ENCODE results near the gene TOR1AIP1.
"Not testable (repeated sequence)": the region's sequence is repeated elsewhere in the genome, so short reads cannot be mapped to it uniquely, and the experiment has no call there.

The TOR1AIP1 gene

GRCh38 chr1:179882253-179883039, at the start of gene TOR1AIP1:
Gene TOR1AIP1, plus strand, starts transcription at chr1:179882285. Its CDS starts 218 bp downstream, at chr1:179882503.
- DNase-seq (ENCODE audit: low read depth) = peak; percentile 95

- not testable (repeated sequence) for DNase-seq (ENCODE audit: low read depth)
Measured at GRCh38 chr1:179836686-179837445, 45.2 kb upstream of the TOR1AIP1 start.

GRCh38 chr1:179840107-179840506, 42.0 kb upstream of the TOR1AIP1 start:
- DNase-seq (ENCODE audit: low read depth) = no peak

GRCh38 chr1:179848233-179848632, 33.9 kb upstream of the TOR1AIP1 start:
- no peak for DNase-seq (ENCODE audit: low read depth)

GRCh38 chr1:179853102-179853501, 29.0 kb upstream of the TOR1AIP1 start:
- no peak for DNase-seq (ENCODE audit: low read depth)

GRCh38 chr1:179855831-179856230, 26.3 kb upstream of the TOR1AIP1 start:
- not testable (repeated sequence) for DNase-seq (ENCODE audit: low read depth)

GRCh38 chr1:179856296-179856695, 25.8 kb upstream of the TOR1AIP1 start:
- DNase-seq (ENCODE audit: low read depth) = no peak

GRCh38 chr1:179857009-179857408, 25.1 kb upstream of the TOR1AIP1 start:
- no peak for DNase-seq (ENCODE audit: low read depth)

- no peak for DNase-seq (ENCODE audit: low read depth)
Measured at GRCh38 chr1:179860652-179861051, 21.4 kb upstream of the TOR1AIP1 start.

GRCh38 chr1:179865377-179865776, 16.7 kb upstream of the TOR1AIP1 start:
- DNase-seq (ENCODE audit: low read depth) = no peak

- DNase-seq (ENCODE audit: low read depth) = no peak
Measured at GRCh38 chr1:179866616-179867015, 15.5 kb upstream of the TOR1AIP1 start.

- DNase-seq (ENCODE audit: low read depth) = no peak
Measured at GRCh38 chr1:179867493-179868330, 14.4 kb upstream of the TOR1AIP1 start.

- DNase-seq (ENCODE audit: low read depth) = no peak
Measured at GRCh38 chr1:179870870-179871269, 11.2 kb upstream of the TOR1AIP1 start.

GRCh38 chr1:179871940-179872339, 10.1 kb upstream of the TOR1AIP1 start:
- no peak for DNase-seq (ENCODE audit: low read depth)

GRCh38 chr1:179872558-179872957, 9.5 kb upstream of the TOR1AIP1 start:
- no peak for DNase-seq (ENCODE audit: low read depth)

GRCh38 chr1:179873438-179873851, 8.6 kb upstream of the TOR1AIP1 start:
- DNase-seq (ENCODE audit: low read depth) = no peak

GRCh38 chr1:179875596-179876299, 6.3 kb upstream of the TOR1AIP1 start:
- DNase-seq (ENCODE audit: low read depth) = no peak

- DNase-seq (ENCODE audit: low read depth) = no peak
Measured at GRCh38 chr1:179876300-179876715, 5.8 kb upstream of the TOR1AIP1 start.

GRCh38 chr1:179877586-179878265, 4.4 kb upstream of the TOR1AIP1 start, which contains the start of gene TOR1AIP2:
Gene TOR1AIP2, minus strand, starts transcription at chr1:179877803. Its CDS starts 25,138 bp downstream, at chr1:179852665.
- peak; percentile 81 for DNase-seq (ENCODE audit: low read depth)

- no peak for DNase-seq (ENCODE audit: low read depth)
Measured at GRCh38 chr1:179879797-179880196, 2.3 kb upstream of the TOR1AIP1 start.

All from activated T-helper 9 cell treated with anti-CD3 and anti-CD28 coated beads, Interleukin-2, amount 50 U/mL, for 16 hours (primary cell).